HEK293 (cell line): Measurements from ENCODE around the gene RNF121.

Source experiments
- CTCF ChIA-PET: fragments of 350-600 bp; formaldehyde crosslinking; extraction: SDS; loops from one replicate; lab custom pipeline; 2021; ENCODE audit warnings: antibody characterized with exemption; lab: Yijun Ruan, JAX
- POLR2A ChIA-PET: fragments of 300-600 bp; formaldehyde crosslinking; extraction: SDS; loops from one replicate; lab custom pipeline; 2020; ENCODE audit warnings: antibody characterized with exemption, inconsistent platforms; lab: Yijun Ruan, JAX
- H3K27ac ChIP-seq: fragments of 200-500 bp; sonication (Bioruptor generic); 2 replicates; pipeline ENCODE4 v1.5.1; 2014; ENCODE audit warnings: low read depth, low read length, control low read depth, inconsistent platforms; ENCODE audit errors: extremely low read depth
- H3K36me3 ChIP-seq, 2 experiments: fragments of 200-500 bp in 1 of 2; sonication (Bioruptor generic) in 1 of 2; 1 replicate in 1 of 2; 2 replicates in 1 of 2; pipeline ENCODE4 v1.5.1; 2014 to 2017; ENCODE audit warnings: inconsistent platforms in 2 of 2, low read length in 2 of 2; ENCODE audit not compliant: control insufficient read depth in 2 of 2, insufficient read depth in 1 of 2
- H3K4me1 ChIP-seq: fragments of 200-500 bp; sonication (Bioruptor generic); 2 replicates; pipeline ENCODE4 v1.5.1; 2014; ENCODE audit warnings: mild to moderate bottlenecking, low read length, inconsistent platforms; ENCODE audit not compliant: control insufficient read depth, insufficient read depth
- H3K4me3 ChIP-seq: 2 replicates; pipeline ENCODE4 v1.5.1; 2011; ENCODE audit warnings: low read depth, mild to moderate bottlenecking, control low read depth, low read length, moderate library complexity
- H3K9me3 ChIP-seq: fragments of 200-500 bp; sonication (Bioruptor generic); 2 replicates; pipeline ENCODE4 v1.5.1; 2014; ENCODE audit warnings: low read depth, low read length, inconsistent platforms; ENCODE audit not compliant: control insufficient read depth, insufficient read depth
- ZNF140 ChIP-seq: fragments of 450-650 bp; formaldehyde crosslinking; IDR thresholded peaks from 2 replicates; pipeline ENCODE4 v1.5.1; 2016; ENCODE audit warnings: missing biosample characterization, missing genetic modification characterization
- ZNF155 ChIP-seq: fragments of 450-650 bp; formaldehyde crosslinking; IDR thresholded peaks from 2 replicates; pipeline ENCODE4 v1.5.1; 2016; ENCODE audit warnings: missing biosample characterization, missing genetic modification characterization
- ZNF248 ChIP-seq: fragments of 450-650 bp; formaldehyde crosslinking; IDR thresholded peaks from 2 replicates; pipeline ENCODE4 v1.5.1; 2017; ENCODE audit warnings: missing biosample characterization, missing genetic modification characterization
- ZNF266 ChIP-seq: fragments of 450-650 bp; formaldehyde crosslinking; IDR thresholded peaks from 2 replicates; pipeline ENCODE4 v1.5.1; 2016; ENCODE audit warnings: missing biosample characterization, missing genetic modification characterization, low read depth
- ZNF335 ChIP-seq: fragments of 450-650 bp; formaldehyde crosslinking; conservative IDR thresholded peaks from 2 replicates; pipeline ENCODE4 v1.5.1; 2016; ENCODE audit warnings: missing biosample characterization, missing genetic modification characterization
- ZNF416 ChIP-seq: fragments of 450-650 bp; formaldehyde crosslinking; IDR thresholded peaks from 2 replicates; pipeline ENCODE4 v1.5.1; 2016; ENCODE audit warnings: missing biosample characterization, missing genetic modification characterization
- ZNF473 ChIP-seq: fragments of 450-650 bp; formaldehyde crosslinking; IDR thresholded peaks from 2 replicates; pipeline ENCODE4 v1.5.1; 2017; ENCODE audit warnings: missing biosample characterization, missing genetic modification characterization
- ZSCAN16 ChIP-seq: fragments of 450-650 bp; formaldehyde crosslinking; IDR thresholded peaks from 2 replicates; pipeline ENCODE4 v1.5.1; 2016; ENCODE audit warnings: missing biosample characterization, missing genetic modification characterization
- TF ChIP-seq, protein P1 (sequence below): fragments of 450-650 bp; formaldehyde crosslinking; IDR thresholded peaks from 2 replicates; pipeline ENCODE4 v1.5.1; 2016; ENCODE audit warnings: missing biosample characterization, missing genetic modification characterization
- TF ChIP-seq, protein P2 (sequence below): fragments of 450-650 bp; formaldehyde crosslinking; IDR thresholded peaks from 2 replicates; pipeline ENCODE4; 2016; ENCODE audit warnings: missing biosample characterization, missing genetic modification characterization
- TF ChIP-seq, protein P3 (sequence below): fragments of 450-650 bp; formaldehyde crosslinking; IDR thresholded peaks from 2 replicates; pipeline ENCODE4 v1.5.1; 2016; ENCODE audit warnings: missing biosample characterization, missing genetic modification characterization
- TF ChIP-seq, protein P4 (sequence below): fragments of 450-650 bp; formaldehyde crosslinking; IDR thresholded peaks from 2 replicates; pipeline ENCODE4 v1.5.1; 2016; ENCODE audit warnings: missing biosample characterization, missing genetic modification characterization
- TF ChIP-seq, protein P5 (sequence below): fragments of 450-650 bp; formaldehyde crosslinking; IDR thresholded peaks from 2 replicates; pipeline ENCODE4 v1.5.1; 2016; ENCODE audit warnings: missing biosample characterization, missing genetic modification characterization
- TF ChIP-seq, protein P6 (sequence below): fragments of 450-650 bp; formaldehyde crosslinking; IDR thresholded peaks from 2 replicates; pipeline ENCODE4 v1.5.1; 2016; ENCODE audit warnings: missing biosample characterization, missing genetic modification characterization
- TF ChIP-seq, protein P7 (sequence below): fragments of 450-650 bp; formaldehyde crosslinking; IDR thresholded peaks from 2 replicates; pipeline ENCODE4 v1.5.1; 2016; ENCODE audit warnings: missing biosample characterization, missing genetic modification characterization
- TF ChIP-seq, protein P8 (sequence below): fragments of 450-650 bp; formaldehyde crosslinking; IDR thresholded peaks from 2 replicates; pipeline ENCODE4 v1.5.1; 2017; ENCODE audit warnings: missing biosample characterization, missing genetic modification characterization

RNF121 gene

DNA sequence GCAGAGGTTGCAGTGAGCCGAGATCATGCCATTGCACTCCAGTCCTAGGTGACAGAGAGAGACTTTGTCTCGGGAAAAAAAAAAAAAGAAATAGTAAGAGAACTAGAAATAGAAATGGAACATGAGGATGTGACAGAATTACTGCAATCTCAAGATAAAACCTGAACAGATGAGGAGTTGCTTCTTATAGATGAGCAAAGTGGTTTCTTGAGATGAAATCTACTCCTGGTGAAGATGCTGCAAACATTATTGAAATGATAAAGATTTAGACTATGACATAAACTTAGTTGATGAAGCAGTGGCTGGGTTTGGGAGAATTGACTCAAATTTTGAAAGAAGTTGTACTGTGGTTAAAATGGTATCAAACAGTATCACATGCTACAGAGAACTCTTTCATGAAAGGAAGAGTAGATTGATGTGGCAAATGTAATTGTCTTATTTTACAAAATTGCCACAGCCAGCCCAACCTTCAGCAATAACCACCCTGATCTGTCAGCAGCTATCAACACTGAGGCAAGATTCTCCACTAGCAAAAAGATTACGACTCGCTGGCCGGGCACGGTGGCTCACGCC, 14.1 kb upstream of the RNF121 start:
- H3K4me3 ChIP-seq, result no peak overlapping the region
- H3K4me1 ChIP-seq, result no peaks in the 10 kb centered on the region
- no peak overlapping the region for H3K27ac ChIP-seq
- POLR2A ChIA-PET, result interaction anchor here (1.4 kb wide), 1 partner anchor 13 kb away, joined by 4 read pairs; the partner anchor contains the start of gene XNDC1N
- CTCF ChIA-PET, result interaction anchor here (0.7 kb wide), 1 partner anchor 35 kb away, joined by 3 read pairs; no protein-coding TSS in a partner anchor
- H3K9me3 ChIP-seq, result no peaks in the 10 kb centered on the region
- TF ChIP-seq, protein P1, sequence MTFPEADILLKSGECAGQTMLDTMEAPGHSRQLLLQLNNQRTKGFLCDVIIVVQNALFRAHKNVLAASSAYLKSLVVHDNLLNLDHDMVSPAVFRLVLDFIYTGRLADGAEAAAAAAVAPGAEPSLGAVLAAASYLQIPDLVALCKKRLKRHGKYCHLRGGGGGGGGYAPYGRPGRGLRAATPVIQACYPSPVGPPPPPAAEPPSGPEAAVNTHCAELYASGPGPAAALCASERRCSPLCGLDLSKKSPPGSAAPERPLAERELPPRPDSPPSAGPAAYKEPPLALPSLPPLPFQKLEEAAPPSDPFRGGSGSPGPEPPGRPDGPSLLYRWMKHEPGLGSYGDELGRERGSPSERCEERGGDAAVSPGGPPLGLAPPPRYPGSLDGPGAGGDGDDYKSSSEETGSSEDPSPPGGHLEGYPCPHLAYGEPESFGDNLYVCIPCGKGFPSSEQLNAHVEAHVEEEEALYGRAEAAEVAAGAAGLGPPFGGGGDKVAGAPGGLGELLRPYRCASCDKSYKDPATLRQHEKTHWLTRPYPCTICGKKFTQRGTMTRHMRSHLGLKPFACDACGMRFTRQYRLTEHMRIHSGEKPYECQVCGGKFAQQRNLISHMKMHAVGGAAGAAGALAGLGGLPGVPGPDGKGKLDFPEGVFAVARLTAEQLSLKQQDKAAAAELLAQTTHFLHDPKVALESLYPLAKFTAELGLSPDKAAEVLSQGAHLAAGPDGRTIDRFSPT (tag by site-specific recombination), result no peak
- TF ChIP-seq, protein P2, sequence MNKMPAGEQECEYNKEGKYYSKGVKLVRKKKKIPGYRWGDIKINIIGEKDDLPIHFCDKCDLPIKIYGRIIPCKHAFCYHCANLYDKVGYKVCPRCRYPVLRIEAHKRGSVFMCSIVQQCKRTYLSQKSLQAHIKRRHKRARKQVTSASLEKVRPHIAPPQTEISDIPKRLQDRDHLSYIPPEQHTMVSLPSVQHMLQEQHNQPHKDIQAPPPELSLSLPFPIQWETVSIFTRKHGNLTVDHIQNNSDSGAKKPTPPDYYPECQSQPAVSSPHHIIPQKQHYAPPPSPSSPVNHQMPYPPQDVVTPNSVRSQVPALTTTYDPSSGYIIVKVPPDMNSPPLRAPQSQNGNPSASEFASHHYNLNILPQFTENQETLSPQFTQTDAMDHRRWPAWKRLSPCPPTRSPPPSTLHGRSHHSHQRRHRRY (tag by site-specific recombination), result no peak
- TF ChIP-seq ZNF335 (no peak), ZNF416 (tag by site-specific recombination) (no peak), ZNF155 (tag by site-specific recombination) (no peak), ZSCAN16 (tag by site-specific recombination) (no peak), ZNF473 (no peak), ZNF140 (no peak)
- TF ChIP-seq, protein P3, sequence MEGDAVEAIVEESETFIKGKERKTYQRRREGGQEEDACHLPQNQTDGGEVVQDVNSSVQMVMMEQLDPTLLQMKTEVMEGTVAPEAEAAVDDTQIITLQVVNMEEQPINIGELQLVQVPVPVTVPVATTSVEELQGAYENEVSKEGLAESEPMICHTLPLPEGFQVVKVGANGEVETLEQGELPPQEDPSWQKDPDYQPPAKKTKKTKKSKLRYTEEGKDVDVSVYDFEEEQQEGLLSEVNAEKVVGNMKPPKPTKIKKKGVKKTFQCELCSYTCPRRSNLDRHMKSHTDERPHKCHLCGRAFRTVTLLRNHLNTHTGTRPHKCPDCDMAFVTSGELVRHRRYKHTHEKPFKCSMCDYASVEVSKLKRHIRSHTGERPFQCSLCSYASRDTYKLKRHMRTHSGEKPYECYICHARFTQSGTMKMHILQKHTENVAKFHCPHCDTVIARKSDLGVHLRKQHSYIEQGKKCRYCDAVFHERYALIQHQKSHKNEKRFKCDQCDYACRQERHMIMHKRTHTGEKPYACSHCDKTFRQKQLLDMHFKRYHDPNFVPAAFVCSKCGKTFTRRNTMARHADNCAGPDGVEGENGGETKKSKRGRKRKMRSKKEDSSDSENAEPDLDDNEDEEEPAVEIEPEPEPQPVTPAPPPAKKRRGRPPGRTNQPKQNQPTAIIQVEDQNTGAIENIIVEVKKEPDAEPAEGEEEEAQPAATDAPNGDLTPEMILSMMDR, result no peak
- TF ChIP-seq, protein P4, sequence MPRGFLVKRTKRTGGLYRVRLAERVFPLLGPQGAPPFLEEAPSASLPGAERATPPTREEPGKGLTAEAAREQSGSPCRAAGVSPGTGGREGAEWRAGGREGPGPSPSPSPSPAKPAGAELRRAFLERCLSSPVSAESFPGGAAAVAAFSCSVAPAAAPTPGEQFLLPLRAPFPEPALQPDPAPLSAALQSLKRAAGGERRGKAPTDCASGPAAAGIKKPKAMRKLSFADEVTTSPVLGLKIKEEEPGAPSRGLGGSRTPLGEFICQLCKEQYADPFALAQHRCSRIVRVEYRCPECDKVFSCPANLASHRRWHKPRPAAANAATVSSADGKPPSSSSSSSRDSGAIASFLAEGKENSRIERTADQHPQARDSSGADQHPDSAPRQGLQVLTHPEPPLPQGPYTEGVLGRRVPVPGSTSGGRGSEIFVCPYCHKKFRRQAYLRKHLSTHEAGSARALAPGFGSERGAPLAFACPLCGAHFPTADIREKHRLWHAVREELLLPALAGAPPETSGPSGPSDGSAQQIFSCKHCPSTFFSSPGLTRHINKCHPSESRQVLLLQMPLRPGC (tag by site-specific recombination), result no peak
- TF ChIP-seq, protein P5, sequence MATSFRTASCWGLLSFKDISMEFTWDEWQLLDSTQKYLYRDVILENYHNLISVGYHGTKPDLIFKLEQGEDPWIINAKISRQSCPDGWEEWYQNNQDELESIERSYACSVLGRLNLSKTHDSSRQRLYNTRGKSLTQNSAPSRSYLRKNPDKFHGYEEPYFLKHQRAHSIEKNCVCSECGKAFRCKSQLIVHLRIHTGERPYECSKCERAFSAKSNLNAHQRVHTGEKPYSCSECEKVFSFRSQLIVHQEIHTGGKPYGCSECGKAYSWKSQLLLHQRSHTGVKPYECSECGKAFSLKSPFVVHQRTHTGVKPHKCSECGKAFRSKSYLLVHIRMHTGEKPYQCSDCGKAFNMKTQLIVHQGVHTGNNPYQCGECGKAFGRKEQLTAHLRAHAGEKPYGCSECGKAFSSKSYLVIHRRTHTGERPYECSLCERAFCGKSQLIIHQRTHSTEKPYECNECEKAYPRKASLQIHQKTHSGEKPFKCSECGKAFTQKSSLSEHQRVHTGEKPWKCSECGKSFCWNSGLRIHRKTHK (tag by site-specific recombination), result no peak
- TF ChIP-seq, protein P6, sequence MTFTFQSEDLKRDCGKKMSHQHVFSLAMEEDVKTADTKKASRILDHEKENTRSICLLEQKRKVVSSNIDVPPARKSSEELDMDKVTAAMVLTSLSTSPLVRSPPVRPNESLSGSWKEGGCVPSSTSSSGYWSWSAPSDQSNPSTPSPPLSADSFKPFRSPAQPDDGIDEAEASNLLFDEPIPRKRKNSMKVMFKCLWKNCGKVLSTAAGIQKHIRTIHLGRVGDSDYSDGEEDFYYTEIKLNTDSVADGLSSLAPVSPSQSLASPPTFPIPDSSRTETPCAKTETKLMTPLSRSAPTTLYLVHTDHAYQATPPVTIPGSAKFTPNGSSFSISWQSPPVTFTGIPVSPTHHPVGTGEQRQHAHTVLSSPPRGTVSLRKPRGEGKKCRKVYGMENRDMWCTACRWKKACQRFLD (tag by site-specific recombination), result no peak
- peaks cover 3 to 72% of the 10 kb centered on the region in 2 experiments; a peak in 2 of 3 replicates for H3K36me3 ChIP-seq

DNA sequence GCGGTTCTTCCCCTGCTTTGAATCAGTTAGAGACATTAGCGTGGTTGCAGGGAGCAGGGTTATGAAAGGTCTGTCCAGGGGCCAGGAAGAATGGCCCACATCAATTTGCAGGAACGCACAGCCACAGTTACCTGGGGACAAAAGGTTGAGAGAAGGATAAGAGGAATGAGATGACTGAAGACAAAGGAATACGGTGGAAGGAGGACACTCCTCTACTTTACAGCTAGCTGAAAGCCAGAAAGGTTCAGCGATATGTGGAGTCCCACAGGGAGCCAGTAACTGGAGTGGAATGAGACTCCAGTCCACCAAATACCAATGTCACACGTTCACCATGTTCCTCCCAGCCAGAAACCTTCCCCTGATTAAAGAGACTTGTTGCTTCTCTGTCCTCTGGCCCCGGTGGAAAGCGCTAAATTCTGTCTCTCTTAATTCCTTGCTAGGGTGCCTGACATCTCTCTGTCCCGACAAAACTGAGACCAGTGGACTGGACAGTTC, 11.2 kb upstream of the RNF121 start:
- no peak overlapping the region for H3K4me3 ChIP-seq
- H3K27ac ChIP-seq, result no peak overlapping the region
- no peaks in the 10 kb centered on the region for H3K9me3 ChIP-seq
- no peak for TF ChIP-seq ZNF266
- TF ChIP-seq, protein P7, sequence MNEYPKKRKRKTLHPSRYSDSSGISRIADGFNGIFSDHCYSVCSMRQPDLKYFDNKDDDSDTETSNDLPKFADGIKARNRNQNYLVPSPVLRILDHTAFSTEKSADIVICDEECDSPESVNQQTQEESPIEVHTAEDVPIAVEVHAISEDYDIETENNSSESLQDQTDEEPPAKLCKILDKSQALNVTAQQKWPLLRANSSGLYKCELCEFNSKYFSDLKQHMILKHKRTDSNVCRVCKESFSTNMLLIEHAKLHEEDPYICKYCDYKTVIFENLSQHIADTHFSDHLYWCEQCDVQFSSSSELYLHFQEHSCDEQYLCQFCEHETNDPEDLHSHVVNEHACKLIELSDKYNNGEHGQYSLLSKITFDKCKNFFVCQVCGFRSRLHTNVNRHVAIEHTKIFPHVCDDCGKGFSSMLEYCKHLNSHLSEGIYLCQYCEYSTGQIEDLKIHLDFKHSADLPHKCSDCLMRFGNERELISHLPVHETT (tag by site-specific recombination), result no peak
- no peak for TF ChIP-seq ZNF248 (tag by site-specific recombination)
- TF ChIP-seq, protein P8, sequence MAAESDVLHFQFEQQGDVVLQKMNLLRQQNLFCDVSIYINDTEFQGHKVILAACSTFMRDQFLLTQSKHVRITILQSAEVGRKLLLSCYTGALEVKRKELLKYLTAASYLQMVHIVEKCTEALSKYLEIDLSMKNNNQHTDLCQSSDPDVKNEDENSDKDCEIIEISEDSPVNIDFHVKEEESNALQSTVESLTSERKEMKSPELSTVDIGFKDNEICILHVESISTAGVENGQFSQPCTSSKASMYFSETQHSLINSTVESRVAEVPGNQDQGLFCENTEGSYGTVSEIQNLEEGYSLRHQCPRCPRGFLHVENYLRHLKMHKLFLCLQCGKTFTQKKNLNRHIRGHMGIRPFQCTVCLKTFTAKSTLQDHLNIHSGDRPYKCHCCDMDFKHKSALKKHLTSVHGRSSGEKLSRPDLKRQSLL, result no peak
- TF ChIP-seq, all 188 proteins: peak for 0
- POLR2A ChIA-PET, result no interaction called here
- Histone ChIP-seq H3K36me3 (peaks cover 3 to 64% of the 10 kb centered on the region in 2 experiments; a peak in 2 of 3 replicates), H3K4me1 (no peaks in the 10 kb centered on the region)
- CTCF ChIA-PET, result no interaction called here
